Left renal cortex interstitium (tissue), 4 donors: ENCODE measurements around the gene ARTN. TPM values are rescaled to one million over a fixed set of nuclear protein-coding genes. Genes with fewer than 3 reads are reported as not detected.

ENCODE experiments used
- DNase-seq, 4 donors: peaks; one replicate each; pipeline ENCODE4 v3.0.0-alpha.2; 2013; ENCODE audit warnings: low read depth in 4 of 4, low spot score in 2 of 4, missing footprints in 1 of 4
- polyA plus RNA-seq, 4 donors: library from polyadenylated mRNA; unstranded; fragments of 120-200 nt; gene quantifications; one replicate each; pipeline ENCODE4 v1.2.1, GENCODE V29; 2013; ENCODE audit not compliant: insufficient read length in 4 of 4

ARTN gene
- polyA plus RNA-seq, 4 donors: 1.2 to 2.4 (median 1.9) TPM

DNA sequence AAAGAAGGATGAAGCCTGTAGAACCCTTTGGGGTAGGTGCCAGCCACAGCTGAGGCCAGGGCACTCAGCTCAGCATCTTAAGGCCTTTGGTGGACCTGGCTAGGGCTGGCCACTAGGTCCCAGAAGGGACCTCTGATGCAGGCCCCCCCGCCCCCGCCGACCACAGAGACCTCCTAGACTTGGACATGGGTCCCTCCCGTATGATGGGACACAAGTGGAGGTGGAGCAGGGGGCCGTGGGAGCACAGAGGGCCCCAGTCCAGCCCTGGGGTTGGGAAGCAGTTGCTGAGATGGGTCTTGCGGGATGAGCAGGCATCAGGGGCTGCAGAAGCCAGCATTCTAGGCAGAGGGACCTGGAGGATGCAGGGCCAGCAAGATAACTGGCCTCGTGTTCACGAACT lies 48.6 kb downstream of the ARTN start:
- no peak for DNase-seq

GRCh38 chr1:43982808-43983207 lies 49.2 kb downstream of the ARTN start:
- no peak for DNase-seq

DNA sequence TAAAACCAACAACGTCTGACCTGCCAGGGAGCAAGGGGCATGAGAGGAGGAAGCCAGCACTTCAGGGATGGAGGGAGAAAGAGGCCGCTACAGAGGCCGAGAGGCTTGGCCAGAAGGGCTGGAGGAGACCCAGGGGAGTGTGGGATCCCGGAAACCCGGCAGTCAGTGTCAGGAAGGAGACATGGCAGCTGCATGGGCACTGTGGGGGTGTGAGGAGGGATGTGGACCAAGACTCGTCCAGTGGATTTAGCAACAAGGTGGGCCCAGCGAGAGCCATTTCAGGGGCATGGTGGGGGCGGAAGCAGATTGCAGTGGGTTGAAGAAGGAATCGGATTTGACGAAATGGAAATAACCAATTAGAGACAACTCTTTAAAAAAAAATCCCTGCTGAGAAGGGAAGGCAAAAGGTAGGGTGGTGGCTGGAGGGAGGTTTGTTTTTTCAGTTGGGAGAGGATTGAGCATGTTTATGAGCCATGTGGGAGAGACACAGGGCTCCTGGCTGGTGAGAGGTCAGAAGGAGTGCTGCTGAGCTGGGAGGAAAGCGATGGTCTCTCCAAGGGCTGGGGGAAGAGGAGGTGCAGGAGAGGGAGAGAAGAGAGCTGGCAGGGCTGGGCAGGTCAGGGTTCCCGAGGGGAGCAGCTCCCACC lies 49.8 kb downstream of the ARTN start:
- no peak for DNase-seq

DNA sequence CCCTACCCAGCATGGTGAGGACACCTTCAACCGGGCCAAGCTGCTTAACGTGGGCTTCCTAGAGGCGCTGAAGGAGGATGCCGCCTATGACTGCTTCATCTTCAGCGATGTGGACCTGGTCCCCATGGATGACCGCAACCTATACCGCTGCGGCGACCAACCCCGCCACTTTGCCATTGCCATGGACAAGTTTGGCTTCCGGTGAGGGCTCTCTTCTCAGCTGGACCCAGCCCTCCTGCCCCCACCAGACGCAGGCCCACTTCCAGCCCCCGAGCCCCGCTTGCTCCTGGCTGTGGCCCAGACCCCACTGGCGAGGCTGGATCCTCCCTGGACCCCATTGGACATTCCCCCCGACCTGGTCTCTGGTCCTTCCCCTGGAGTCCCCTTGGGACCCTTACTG lies 51.3 kb downstream of the ARTN start:
- DNase-seq: no peak

GRCh38 chr1:43985984-43986595 lies 52.5 kb downstream of the ARTN start:
- DNase-seq: no peak

- DNase-seq: no peak
Observed at GRCh38 chr1:43986712-43987111, 53.1 kb downstream of the ARTN start.

Other genes starting within 250 kb of the ARTN start
- 10 to 100 TPM; 21.3 to 25.0 (median 23.2) TPM for gene ST3GAL3, start 226.3 kb upstream of the ARTN start, polyA plus RNA-seq
- gene IPO13, start 13.1 kb downstream of the ARTN start, polyA plus RNA-seq: 10 to 100 TPM; 32.2 to 48.9 (median 39.3) TPM
- 10 to 100 TPM; 20.8 to 24.9 (median 22.9) TPM for gene DPH2, start 36.2 kb downstream of the ARTN start, polyA plus RNA-seq
- gene ATP6V0B, start 41.2 kb downstream of the ARTN start, polyA plus RNA-seq: 100 to 1,000 TPM; 146 to 165 (median 151) TPM
- gene B4GALT2, start 45.4 kb downstream of the ARTN start, polyA plus RNA-seq: 10 to 100 TPM; 37.3 to 58.4 (median 42.3) TPM
- gene CCDC24, start 57.8 kb downstream of the ARTN start, polyA plus RNA-seq: 10 to 100 TPM; 13.2 to 30.1 (median 23.5) TPM
- 1 to 10 TPM; 5.6 to 8.8 (median 6.9) TPM for gene SLC6A9, start 97.7 kb downstream of the ARTN start, polyA plus RNA-seq
- gene KLF17, start 185.0 kb downstream of the ARTN start, polyA plus RNA-seq: under 1 TPM in 1 of 4 donors, not detected in 3; 0.03 TPM
- gene KLF18, start 207.8 kb downstream of the ARTN start, polyA plus RNA-seq: not detected